HG02973 (cell line): ENCODE measurements around the gene NFIX.

Experiments used
- ATAC-seq: cut with Tn5 transposase; IDR thresholded peaks from one replicate; pipeline ENCODE4 v1.9.1; 2021; ENCODE audit warnings: moderate library complexity; ENCODE audit not compliant: unreplicated experiment

NFIX gene

GRCh38 chr19:13053238-13053637, 58.0 kb downstream of the NFIX start:
- no peak for ATAC-seq

- ATAC-seq: no peak
Measured at GRCh38 chr19:13053761-13054625, 58.7 kb downstream of the NFIX start.

- ATAC-seq: no peak
Measured at GRCh38 chr19:13054626-13055212, 59.4 kb downstream of the NFIX start.

GRCh38 chr19:13055213-13056051, 60.2 kb downstream of the NFIX start:
- no peak for ATAC-seq

GRCh38 chr19:13056052-13056660, 60.9 kb downstream of the NFIX start:
- ATAC-seq: no peak

GRCh38 chr19:13057147-13057572, 61.9 kb downstream of the NFIX start:
- ATAC-seq: no peak

GRCh38 chr19:13057744-13058143, 62.5 kb downstream of the NFIX start:
- no peak for ATAC-seq

GRCh38 chr19:13058951-13059660, 63.8 kb downstream of the NFIX start:
- ATAC-seq: no peak

GRCh38 chr19:13060233-13060963, 65.1 kb downstream of the NFIX start:
- ATAC-seq: no peak

- ATAC-seq: no peak
Measured at GRCh38 chr19:13060964-13061927, 66.0 kb downstream of the NFIX start.

GRCh38 chr19:13062317-13062716, 67.0 kb downstream of the NFIX start:
- no peak for ATAC-seq

- no peak for ATAC-seq
Measured at GRCh38 chr19:13063461-13064091, 68.3 kb downstream of the NFIX start.

GRCh38 chr19:13064092-13064489, 68.8 kb downstream of the NFIX start:
- no peak for ATAC-seq

GRCh38 chr19:13066226-13066625, 71.0 kb downstream of the NFIX start:
- ATAC-seq: no peak

- no peak for ATAC-seq
Measured at GRCh38 chr19:13066933-13067807, 71.9 kb downstream of the NFIX start.

GRCh38 chr19:13068085-13068846, 73.0 kb downstream of the NFIX start:
- ATAC-seq: no peak
